Tibial nerve (tissue), 4 donors: Measurements from ENCODE around the gene NECTIN1. TPM values are rescaled to one million over a fixed set of nuclear protein-coding genes. Genes with fewer than 3 reads are reported as not detected.

Experiments
- DNase-seq, 2 donors: peaks; one replicate each; pipeline ENCODE4 v3.0.0-alpha.2; 2019; ENCODE audit warnings: low spot score in 2 of 2
- H3K27ac ChIP-seq, 4 donors: fragments of 200-600 bp; sonication (generic) in 3 of 4; one replicate each; pipeline ENCODE4 v1.5.1; 2017 to 2019; ENCODE audit warnings: mild to moderate bottlenecking in 1 of 4
- H3K27me3 ChIP-seq, 2 donors: fragments of 200-600 bp; sonication (generic) in 1 of 2; one replicate each; pipeline versions ENCODE4 v1.5.1 to v1.6.0; 2017 to 2019
- H3K36me3 ChIP-seq, 3 donors: fragments of 200-600 bp; sonication (generic); one replicate each; pipeline ENCODE4 v1.5.1; 2018 to 2019
- H3K4me1 ChIP-seq, 4 donors: fragments of 200-600 bp; sonication (generic) in 3 of 4; one replicate each; pipeline ENCODE4 v1.5.1; 2017 to 2019
- H3K4me3 ChIP-seq, 4 donors: fragments of 200-600 bp; sonication (generic) in 3 of 4; one replicate each; pipeline ENCODE4 v1.5.1; 2017 to 2019; ENCODE audit warnings: mild to moderate bottlenecking in 1 of 4, moderate library complexity in 1 of 4
- H3K9me3 ChIP-seq, 4 donors: fragments of 200-600 bp; sonication (generic) in 3 of 4; one replicate each; pipeline ENCODE4 v1.5.1; 2017 to 2019
- EP300 ChIP-seq, 2 donors: sonication (generic); formaldehyde crosslinking; IDR thresholded peaks; one replicate each; pipeline ENCODE4 v1.6.1; 2017; ENCODE audit warnings: antibody characterized with exemption in 2 of 2, mild to moderate bottlenecking in 1 of 2
- POLR2A ChIP-seq, 2 donors: fragments of 450-650 bp; IDR thresholded peaks; one replicate each; pipeline ENCODE4 v1.6.1; 2017; ENCODE audit warnings: antibody characterized with exemption in 2 of 2, mild to moderate bottlenecking in 2 of 2, moderate library complexity in 2 of 2
- WGBS, 2 donors: methylation state at CpG; one replicate each; pipeline ENCODE4 v1.1.5; 2018; 5-methylcytosine and 5-hydroxymethylcytosine counted together
- total RNA-seq, 4 donors: library from RNA; depleted of rRNA; stranded (reverse); fragments of >200 nt; gene quantifications; one replicate each; pipeline ENCODE4 v1.1.0, GENCODE V29; 2016
- TF ChIP-seq, protein P1 (sequence below), 5 experiments: fragments of 200-600 bp in 3 of 5; fragments of 450-650 bp in 2 of 5; sonication (generic) in 3 of 5; IDR thresholded peaks; one replicate each; pipeline ENCODE4 v1.5.1; 2016 to 2019; ENCODE audit warnings: antibody characterized with exemption in 5 of 5, mild to moderate bottlenecking in 3 of 5, moderate library complexity in 2 of 5

The NECTIN1 gene
- total RNA-seq, 4 donors from 2014 or later, result 6.0 to 29.1 (median 14.0) TPM

DNA sequence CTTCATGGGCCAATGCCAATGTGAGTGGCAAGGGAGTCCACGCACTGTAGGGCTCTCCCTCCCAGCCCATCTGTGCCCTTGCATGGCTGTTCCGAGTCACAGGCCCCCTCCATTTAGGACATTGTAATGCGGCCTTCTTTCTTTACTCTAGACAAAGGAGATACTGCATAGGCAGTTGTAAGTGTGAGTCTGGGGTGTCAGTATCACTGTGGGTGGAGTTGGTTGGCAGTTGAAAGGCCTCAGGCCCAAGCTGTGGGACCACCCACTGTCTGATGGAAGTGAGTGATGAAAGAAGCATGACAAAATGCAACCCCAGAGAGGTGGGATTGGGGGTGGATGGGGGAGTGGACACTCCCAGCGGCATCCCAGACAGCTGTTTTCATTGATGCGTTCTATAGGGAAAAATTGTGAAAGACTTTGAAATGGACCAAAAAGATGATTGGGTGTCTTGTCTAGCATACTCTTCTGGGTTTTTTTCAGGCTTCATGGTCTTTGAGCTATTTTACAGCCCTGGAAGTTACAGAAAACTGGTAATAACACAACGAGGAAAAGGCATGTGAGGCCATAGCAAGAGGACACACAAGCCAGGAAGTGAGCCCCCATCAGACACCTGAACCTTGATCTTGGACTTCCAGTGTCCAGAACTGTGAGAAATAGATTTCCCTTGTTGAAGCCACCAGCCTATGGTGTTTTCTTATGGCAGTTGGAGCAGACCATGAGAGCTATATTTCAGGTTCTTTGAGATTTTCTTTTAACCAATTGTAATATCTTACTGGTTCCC is 114.6 kb downstream of the NECTIN1 start:
- TF ChIP-seq EP300 (IDR thresholded peaks at IDR 0.05) (no peak), POLR2A (IDR thresholded peaks at IDR 0.05) (no peak)
- TF ChIP-seq, protein P1, sequence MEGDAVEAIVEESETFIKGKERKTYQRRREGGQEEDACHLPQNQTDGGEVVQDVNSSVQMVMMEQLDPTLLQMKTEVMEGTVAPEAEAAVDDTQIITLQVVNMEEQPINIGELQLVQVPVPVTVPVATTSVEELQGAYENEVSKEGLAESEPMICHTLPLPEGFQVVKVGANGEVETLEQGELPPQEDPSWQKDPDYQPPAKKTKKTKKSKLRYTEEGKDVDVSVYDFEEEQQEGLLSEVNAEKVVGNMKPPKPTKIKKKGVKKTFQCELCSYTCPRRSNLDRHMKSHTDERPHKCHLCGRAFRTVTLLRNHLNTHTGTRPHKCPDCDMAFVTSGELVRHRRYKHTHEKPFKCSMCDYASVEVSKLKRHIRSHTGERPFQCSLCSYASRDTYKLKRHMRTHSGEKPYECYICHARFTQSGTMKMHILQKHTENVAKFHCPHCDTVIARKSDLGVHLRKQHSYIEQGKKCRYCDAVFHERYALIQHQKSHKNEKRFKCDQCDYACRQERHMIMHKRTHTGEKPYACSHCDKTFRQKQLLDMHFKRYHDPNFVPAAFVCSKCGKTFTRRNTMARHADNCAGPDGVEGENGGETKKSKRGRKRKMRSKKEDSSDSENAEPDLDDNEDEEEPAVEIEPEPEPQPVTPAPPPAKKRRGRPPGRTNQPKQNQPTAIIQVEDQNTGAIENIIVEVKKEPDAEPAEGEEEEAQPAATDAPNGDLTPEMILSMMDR (IDR thresholded peaks at IDR 0.05), result no peak

DNA sequence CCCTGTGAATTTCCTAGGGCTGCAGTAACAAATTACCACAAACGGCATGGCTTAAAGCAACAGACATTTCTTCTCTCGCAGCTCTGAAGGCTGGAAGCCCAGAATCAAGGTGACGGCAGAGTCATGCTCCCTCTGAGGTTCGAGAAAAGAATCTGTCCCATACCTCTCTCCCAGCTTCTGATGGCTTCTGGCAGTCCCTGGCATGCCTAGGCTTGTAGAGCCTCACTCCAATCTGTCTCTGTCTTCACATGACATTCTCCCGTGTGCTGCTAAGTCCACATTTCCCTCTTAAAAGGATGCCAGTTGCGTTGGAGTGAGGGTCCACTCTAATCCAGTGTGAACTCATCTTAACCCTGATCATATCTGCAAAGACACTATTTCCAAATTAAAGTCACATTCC is 116.2 kb downstream of the NECTIN1 start:
- 83 to 87% methylated on average over 6 of the region's 6 CpGs for WGBS, 2 donors
- H3K27me3 ChIP-seq, result no peaks in the 10 kb centered on the region
- H3K9me3 ChIP-seq, result no peaks in the 10 kb centered on the region
- H3K36me3 ChIP-seq, result no peaks in the 10 kb centered on the region
- no peak for DNase-seq
- TF ChIP-seq EP300 (IDR thresholded peaks at IDR 0.05) (no peak), POLR2A (IDR thresholded peaks at IDR 0.05) (no peak)
- TF ChIP-seq, protein P1 (IDR thresholded peaks at IDR 0.05), result no peak
- peaks cover 0 to 24% (median 4%) of the 10 kb centered on the region in 4 donors for H3K4me1 ChIP-seq
- H3K27ac ChIP-seq, result no peak overlapping the region
- no peak overlapping the region for H3K4me3 ChIP-seq

More for the DNA sequence above, 114.6 kb downstream of the NECTIN1 start:
- peaks cover 0 to 27% (median 8%) of the 10 kb centered on the region in 4 donors for H3K4me1 ChIP-seq
- H3K4me3 ChIP-seq, result no peak overlapping the region
- H3K36me3 ChIP-seq, result no peaks in the 10 kb centered on the region
- H3K27ac ChIP-seq, result no peak overlapping the region
- DNase-seq, result no peak
- no peaks in the 10 kb centered on the region for H3K9me3 ChIP-seq
- WGBS, 2 donors, result 76% methylated on average over 5 to 6 of the region's 6 CpGs
- H3K27me3 ChIP-seq, result no peaks in the 10 kb centered on the region

DNA sequence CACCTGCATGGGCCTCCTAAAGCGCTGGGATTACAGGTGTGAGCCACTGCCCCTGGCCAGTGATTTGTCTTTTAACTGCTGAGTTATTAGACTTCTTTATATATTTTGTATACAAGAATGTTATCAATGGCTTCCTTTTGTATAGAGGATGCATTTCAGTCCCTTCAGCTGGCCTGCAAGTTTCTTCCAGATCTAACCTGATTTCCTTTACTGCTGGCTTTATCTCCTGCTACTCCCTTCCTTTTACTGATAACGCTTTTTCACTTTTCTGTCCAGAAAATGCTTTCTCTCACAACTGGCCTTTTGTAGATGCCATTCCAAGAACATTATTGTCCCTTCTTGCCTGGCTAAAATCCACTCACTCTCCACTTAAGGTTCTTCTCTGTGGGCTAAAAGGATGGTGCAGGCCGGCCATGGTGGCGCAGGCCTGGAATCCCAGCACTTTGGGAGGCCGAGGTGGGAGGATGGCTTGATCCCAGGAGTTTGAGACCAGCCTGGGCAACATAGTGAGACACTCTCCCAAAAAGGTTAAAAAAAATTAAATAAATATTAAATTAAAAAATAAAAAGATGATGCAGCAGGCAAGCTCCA is 118.1 kb downstream of the NECTIN1 start:
- peaks cover 0 to 22% (median 1%) of the 10 kb centered on the region in 4 donors for H3K4me1 ChIP-seq
- 93% methylated on average over 5 of the region's 5 CpGs for WGBS, 2 donors
- H3K36me3 ChIP-seq, result no peaks in the 10 kb centered on the region
- TF ChIP-seq POLR2A (IDR thresholded peaks at IDR 0.05) (no peak), EP300 (IDR thresholded peaks at IDR 0.05) (no peak)
- TF ChIP-seq, protein P1 (IDR thresholded peaks at IDR 0.05), result no peak
- H3K4me3 ChIP-seq, result no peak overlapping the region
- H3K27me3 ChIP-seq, result no peaks in the 10 kb centered on the region
- H3K9me3 ChIP-seq, result no peaks in the 10 kb centered on the region
- no peak for DNase-seq
- H3K27ac ChIP-seq, result no peak overlapping the region

DNA sequence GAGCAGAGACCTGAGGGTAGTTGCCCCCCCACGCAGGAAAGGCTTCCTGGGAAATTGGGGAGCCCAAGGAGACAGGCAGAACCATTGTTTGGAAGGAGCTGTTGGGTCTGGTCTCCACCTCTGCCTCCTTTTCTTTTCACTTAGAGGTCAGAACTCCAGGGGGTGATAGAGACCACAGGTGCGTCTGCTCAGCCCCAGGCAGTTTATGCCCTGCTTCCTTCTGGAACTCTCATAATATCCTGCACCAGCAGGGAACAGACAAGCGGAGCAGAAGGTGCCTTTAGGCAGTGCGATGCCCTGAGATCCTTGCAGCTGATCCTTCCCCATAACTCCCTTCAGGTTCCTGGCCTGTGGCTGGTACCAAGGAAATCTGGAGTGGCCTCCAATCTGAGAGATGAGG is 120.2 kb downstream of the NECTIN1 start:
- no peaks in the 10 kb centered on the region for H3K27me3 ChIP-seq
- H3K36me3 ChIP-seq, result no peaks in the 10 kb centered on the region
- TF ChIP-seq, protein P1 (IDR thresholded peaks at IDR 0.05), result no peak
- TF ChIP-seq POLR2A (IDR thresholded peaks at IDR 0.05), result no peak
- TF ChIP-seq EP300 (IDR thresholded peaks at IDR 0.05), result no peak
- peaks cover 0 to 13% (median 0%) of the 10 kb centered on the region in 4 donors for H3K4me1 ChIP-seq
- H3K9me3 ChIP-seq, result no peaks in the 10 kb centered on the region
- no peak overlapping the region for H3K27ac ChIP-seq
- DNase-seq, result no peak
- WGBS, 2 donors, result 64 to 68% methylated on average over 4 of the region's 4 CpGs
- H3K4me3 ChIP-seq, result no peak overlapping the region

DNA sequence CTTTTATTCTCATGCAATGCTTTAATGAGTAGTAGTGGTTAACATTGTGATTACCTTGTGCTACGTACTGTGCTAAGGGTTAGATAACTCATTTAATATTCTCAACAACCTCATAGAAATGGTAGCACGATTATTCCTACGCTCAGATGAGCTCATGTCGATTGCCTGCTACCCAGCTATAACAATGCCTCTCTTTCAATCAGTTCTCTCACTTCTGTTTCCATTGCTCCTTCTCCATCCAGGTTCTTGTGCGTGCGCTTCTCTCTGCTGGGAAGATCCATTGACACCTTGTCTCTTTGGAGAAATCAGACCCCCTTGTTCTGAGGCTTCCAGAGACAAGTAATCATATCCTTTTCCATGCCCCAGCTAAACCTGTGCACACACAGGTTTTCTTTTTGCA is 120.8 kb downstream of the NECTIN1 start:
- H3K4me1 ChIP-seq, result peaks cover 0 to 13% (median 0%) of the 10 kb centered on the region in 4 donors
- no peaks in the 10 kb centered on the region for H3K27me3 ChIP-seq
- WGBS, 2 donors, result 43 to 56% methylated on average over 6 of the region's 6 CpGs
- no peak overlapping the region for H3K27ac ChIP-seq
- no peak overlapping the region for H3K4me3 ChIP-seq
- H3K9me3 ChIP-seq, result no peaks in the 10 kb centered on the region
- no peak for DNase-seq
- H3K36me3 ChIP-seq, result no peaks in the 10 kb centered on the region
- TF ChIP-seq, protein P1 (IDR thresholded peaks at IDR 0.05), result no peak
